Measurements from ENCODE around the gene PLXND1.

The PLXND1 gene

DNA sequence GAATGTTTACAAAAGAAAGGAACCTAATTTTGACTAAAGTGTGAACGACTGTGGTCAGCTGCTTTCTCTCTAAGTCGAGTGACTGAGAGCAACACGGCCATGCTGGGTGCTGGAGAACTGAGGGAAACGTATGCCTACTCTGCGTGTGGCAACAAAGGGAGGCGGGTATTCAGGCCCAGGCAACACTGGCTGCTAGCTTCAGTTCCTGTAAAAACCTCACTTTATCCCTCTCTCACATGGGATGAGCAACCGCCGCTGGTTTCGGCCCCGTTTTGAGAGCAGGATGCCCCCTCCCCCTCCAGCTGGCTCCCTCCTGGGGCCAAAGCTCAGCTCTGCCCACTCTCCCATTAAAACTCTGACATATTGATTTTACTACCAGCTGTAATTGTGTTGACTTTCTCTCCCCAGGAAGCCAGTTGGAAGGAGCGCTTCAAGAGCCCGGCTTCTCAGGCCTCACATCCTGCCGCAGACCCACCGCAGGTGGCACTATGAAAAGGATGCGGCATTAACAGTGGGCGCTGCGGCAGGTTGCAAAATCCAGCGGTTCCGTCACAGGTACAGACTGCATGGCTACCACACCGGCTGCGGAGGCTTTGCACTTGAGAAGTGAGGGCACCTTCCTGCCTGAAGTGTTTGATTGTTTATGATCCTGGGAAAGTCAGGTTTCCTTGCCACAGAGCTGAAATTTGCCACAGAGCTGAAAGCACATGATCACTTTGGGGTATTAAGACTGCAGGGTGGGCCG, 12.7 kb downstream of the PLXND1 start:
- Histone ChIP-seq H3K27me3 (ENCODE audit: insufficient read depth, poor library complexity, severe bottlenecking) (no peaks in the 10 kb centered on the region), H3K4me3 (replicated peaks; ENCODE audit: insufficient read depth, low read length) (no peak overlapping the region), H3K27ac (replicated peaks) (peak overlapping the region; percentile 91)
- DNase-seq (ENCODE audit: low read depth in 1 of 2, low spot score in 1 of 2): peak; percentile 85 to 88
- TF ChIP-seq POLR2AphosphoS5 (IDR thresholded peaks at IDR 0.05; ENCODE audit: low read depth) (peak; percentile 67), GABPA (IDR thresholded peaks at IDR 0.05; ENCODE audit: low read depth) (no peak)

DNA sequence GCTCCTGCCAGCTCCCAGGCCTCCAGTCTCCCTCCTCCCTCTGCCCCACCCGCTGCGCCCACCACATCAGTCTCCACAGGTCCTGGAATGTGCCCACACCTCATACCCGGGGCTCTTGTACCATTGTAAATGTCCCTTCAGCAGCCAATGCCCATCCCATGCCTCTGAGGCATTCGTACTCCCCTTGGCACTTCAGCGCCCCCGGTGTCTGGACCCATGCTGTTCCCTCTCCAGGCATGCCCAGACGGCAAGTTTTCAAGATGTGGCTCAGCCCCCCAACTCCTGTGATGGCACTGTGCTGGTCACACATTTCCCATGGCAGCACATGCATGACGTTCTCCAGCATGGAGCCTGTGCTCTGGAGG, 13.3 kb downstream of the PLXND1 start:
- Histone ChIP-seq H3K4me3 (replicated peaks; ENCODE audit: insufficient read depth, low read length) (no peak overlapping the region), H3K27ac (replicated peaks) (peak overlapping the region; percentile 91), H3K27me3 (ENCODE audit: insufficient read depth, poor library complexity, severe bottlenecking) (no peaks in the 10 kb centered on the region)
- TF ChIP-seq GABPA (IDR thresholded peaks at IDR 0.05; ENCODE audit: low read depth) (no peak), POLR2AphosphoS5 (IDR thresholded peaks at IDR 0.05; ENCODE audit: low read depth) (no peak), SPI1 (IDR thresholded peaks at IDR 0.05; ENCODE audit: borderline replicate concordance, low read depth) (no peak)
- TF ChIP-seq, protein P1, sequence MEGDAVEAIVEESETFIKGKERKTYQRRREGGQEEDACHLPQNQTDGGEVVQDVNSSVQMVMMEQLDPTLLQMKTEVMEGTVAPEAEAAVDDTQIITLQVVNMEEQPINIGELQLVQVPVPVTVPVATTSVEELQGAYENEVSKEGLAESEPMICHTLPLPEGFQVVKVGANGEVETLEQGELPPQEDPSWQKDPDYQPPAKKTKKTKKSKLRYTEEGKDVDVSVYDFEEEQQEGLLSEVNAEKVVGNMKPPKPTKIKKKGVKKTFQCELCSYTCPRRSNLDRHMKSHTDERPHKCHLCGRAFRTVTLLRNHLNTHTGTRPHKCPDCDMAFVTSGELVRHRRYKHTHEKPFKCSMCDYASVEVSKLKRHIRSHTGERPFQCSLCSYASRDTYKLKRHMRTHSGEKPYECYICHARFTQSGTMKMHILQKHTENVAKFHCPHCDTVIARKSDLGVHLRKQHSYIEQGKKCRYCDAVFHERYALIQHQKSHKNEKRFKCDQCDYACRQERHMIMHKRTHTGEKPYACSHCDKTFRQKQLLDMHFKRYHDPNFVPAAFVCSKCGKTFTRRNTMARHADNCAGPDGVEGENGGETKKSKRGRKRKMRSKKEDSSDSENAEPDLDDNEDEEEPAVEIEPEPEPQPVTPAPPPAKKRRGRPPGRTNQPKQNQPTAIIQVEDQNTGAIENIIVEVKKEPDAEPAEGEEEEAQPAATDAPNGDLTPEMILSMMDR (IDR thresholded peaks at IDR 0.05; ENCODE audit: insufficient read depth, low read length): no peak
- TF ChIP-seq, protein P2, sequence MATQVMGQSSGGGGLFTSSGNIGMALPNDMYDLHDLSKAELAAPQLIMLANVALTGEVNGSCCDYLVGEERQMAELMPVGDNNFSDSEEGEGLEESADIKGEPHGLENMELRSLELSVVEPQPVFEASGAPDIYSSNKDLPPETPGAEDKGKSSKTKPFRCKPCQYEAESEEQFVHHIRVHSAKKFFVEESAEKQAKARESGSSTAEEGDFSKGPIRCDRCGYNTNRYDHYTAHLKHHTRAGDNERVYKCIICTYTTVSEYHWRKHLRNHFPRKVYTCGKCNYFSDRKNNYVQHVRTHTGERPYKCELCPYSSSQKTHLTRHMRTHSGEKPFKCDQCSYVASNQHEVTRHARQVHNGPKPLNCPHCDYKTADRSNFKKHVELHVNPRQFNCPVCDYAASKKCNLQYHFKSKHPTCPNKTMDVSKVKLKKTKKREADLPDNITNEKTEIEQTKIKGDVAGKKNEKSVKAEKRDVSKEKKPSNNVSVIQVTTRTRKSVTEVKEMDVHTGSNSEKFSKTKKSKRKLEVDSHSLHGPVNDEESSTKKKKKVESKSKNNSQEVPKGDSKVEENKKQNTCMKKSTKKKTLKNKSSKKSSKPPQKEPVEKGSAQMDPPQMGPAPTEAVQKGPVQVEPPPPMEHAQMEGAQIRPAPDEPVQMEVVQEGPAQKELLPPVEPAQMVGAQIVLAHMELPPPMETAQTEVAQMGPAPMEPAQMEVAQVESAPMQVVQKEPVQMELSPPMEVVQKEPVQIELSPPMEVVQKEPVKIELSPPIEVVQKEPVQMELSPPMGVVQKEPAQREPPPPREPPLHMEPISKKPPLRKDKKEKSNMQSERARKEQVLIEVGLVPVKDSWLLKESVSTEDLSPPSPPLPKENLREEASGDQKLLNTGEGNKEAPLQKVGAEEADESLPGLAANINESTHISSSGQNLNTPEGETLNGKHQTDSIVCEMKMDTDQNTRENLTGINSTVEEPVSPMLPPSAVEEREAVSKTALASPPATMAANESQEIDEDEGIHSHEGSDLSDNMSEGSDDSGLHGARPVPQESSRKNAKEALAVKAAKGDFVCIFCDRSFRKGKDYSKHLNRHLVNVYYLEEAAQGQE (IDR thresholded peaks at IDR 0.05; ENCODE audit: insufficient replicate concordance, low read depth): no peak
- DNase-seq (ENCODE audit: low read depth in 1 of 2, low spot score in 1 of 2): no peak

DNA sequence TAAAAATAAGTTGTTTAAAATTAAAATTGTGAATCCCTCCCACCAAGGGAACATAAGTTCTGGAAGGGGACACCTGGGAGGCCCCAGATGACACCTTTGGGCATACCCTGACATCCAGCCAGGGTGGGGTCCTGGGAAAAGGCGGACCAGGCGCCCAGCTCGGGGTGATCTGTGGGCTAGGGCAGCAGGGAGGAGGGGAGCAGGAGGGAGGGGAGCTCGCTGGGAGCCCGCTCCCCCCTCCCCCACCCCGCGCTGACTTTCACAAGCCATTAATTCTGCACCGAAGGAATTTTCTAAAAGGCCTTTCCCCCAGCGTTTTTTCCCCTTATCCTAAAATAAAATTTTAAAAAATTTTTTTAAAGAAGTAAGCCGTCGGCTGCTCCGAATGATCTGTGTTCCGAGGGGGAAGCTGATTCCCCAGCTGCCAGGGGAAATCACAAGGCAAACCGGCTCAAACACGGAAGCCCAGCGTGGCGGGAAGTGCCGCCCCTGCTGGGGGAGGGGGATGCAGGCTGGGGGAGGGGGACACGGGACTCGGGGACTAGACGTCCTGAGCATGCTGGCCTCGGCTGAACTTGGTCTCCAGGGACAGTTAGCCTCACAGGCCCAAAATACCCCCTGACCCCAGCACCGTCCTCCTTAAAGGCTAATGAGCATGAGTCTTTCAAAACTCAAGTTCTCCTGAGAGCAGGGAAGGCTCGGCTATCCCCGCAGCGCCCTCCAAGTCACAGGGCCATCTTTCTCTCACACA, 13.9 kb downstream of the PLXND1 start:
- Histone ChIP-seq H3K27ac (replicated peaks) (peak overlapping the region; percentile 91), H3K27me3 (ENCODE audit: insufficient read depth, poor library complexity, severe bottlenecking) (no peaks in the 10 kb centered on the region), H3K4me3 (replicated peaks; ENCODE audit: insufficient read depth, low read length) (no peak overlapping the region)
- DNase-seq (ENCODE audit: low read depth in 1 of 2, low spot score in 1 of 2): peak in 1 of 2 experiments; percentile 85
- TF ChIP-seq SPI1 (IDR thresholded peaks at IDR 0.05; ENCODE audit: borderline replicate concordance, low read depth) (peak; percentile 64; the same call in 1 of the 2 replicates), POLR2AphosphoS5 (IDR thresholded peaks at IDR 0.05; ENCODE audit: low read depth) (peak; percentile 18; the same call in 1 of the 2 replicates), GABPA (IDR thresholded peaks at IDR 0.05; ENCODE audit: low read depth) (no peak)
- TF ChIP-seq, protein P2 (IDR thresholded peaks at IDR 0.05; ENCODE audit: insufficient replicate concordance, low read depth): no peak

DNA sequence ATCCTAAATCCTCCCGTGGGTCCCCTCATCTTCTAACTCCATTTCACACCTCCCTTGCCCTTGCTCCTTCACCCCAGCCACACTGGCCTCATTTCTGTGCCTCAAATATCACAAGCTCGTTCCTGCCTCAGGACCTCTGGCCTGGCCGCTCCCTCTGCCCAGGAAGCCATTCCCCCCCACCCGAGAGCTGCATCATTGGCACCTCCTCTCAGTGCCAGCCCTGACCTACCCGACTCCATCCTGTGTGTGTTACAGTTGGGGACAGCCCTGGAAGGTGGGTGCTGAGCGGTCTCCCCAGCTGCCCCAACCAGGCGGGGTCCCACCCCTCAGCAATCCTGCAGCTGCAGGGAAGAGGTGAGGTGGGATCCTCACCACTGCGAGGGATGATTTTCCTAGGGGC, 14.5 kb downstream of the PLXND1 start:
- TF ChIP-seq SPI1 (IDR thresholded peaks at IDR 0.05; ENCODE audit: borderline replicate concordance, low read depth) (no peak), POLR2AphosphoS5 (IDR thresholded peaks at IDR 0.05; ENCODE audit: low read depth) (no peak), GABPA (IDR thresholded peaks at IDR 0.05; ENCODE audit: low read depth) (no peak)
- TF ChIP-seq, protein P1 (IDR thresholded peaks at IDR 0.05; ENCODE audit: insufficient read depth, low read length): no peak
- TF ChIP-seq, protein P2 (IDR thresholded peaks at IDR 0.05; ENCODE audit: insufficient replicate concordance, low read depth): no peak
- no peak overlapping the region for H3K4me3 ChIP-seq (replicated peaks; ENCODE audit: insufficient read depth, low read length)
- peak overlapping the region; percentile 91 for H3K27ac ChIP-seq (replicated peaks)
- no peak for DNase-seq (ENCODE audit: low read depth in 1 of 2, low spot score in 1 of 2)
- no peaks in the 10 kb centered on the region for H3K27me3 ChIP-seq (ENCODE audit: insufficient read depth, poor library complexity, severe bottlenecking)
